Measurements from ENCODE around the gene UBR1. TPM values are rescaled to one million over a fixed set of nuclear protein-coding genes. Genes with fewer than 3 reads are reported as not detected.
"Not testable (repeated sequence)": the region's sequence is repeated elsewhere in the genome, so short reads cannot be mapped to it uniquely, and the experiment has no call there.

Gene UBR1
- total RNA-seq, 4 donors from 2014 or later: 21.3 to 40.7 (median 28.7) TPM

GRCh38 chr15:43134157-43134635, 28.4 kb upstream of the UBR1 start:
- H3K27me3 ChIP-seq: no peaks in the 10 kb centered on the region
- peaks cover 24 to 39% (median 33%) of the 10 kb centered on the region in 4 donors for H3K36me3 ChIP-seq
- no peak for TF ChIP-seq EP300 (IDR thresholded peaks at IDR 0.05)
- no peak for TF ChIP-seq POLR2AphosphoS5 (IDR thresholded peaks at IDR 0.05)
- TF ChIP-seq CTCF (IDR thresholded peaks at IDR 0.05): no peak
- no peak for TF ChIP-seq POLR2A (IDR thresholded peaks at IDR 0.05; ENCODE audit: low read depth)
- H3K9me3 ChIP-seq: no peaks in the 10 kb centered on the region
- H3K4me3 ChIP-seq: peak overlapping the region; percentile 74 to 97 (median 82)
- WGBS: 15% methylated on average over 11 of the region's 12 CpGs
- peaks cover 10 to 26% (median 22%) of the 10 kb centered on the region in 4 donors for H3K4me1 ChIP-seq
- peak overlapping the region; percentile 85 to 93 (median 85) for H3K27ac ChIP-seq (replicated peaks in 1 of 4)
- no peak for DNase-seq (ENCODE audit: extremely low spot score)
- intact Hi-C loops (cut with DNase I): loop anchor here (10.0 kb wide), 1 partner anchor 51 kb away; the partner anchor contains the start of gene CCNDBP1

GRCh38 chr15:43133430-43134156, 27.8 kb upstream of the UBR1 start, which contains the start of gene TMEM62:
Gene TMEM62, plus strand, starts transcription at chr15:43133586. Its CDS starts 217 bp downstream, at chr15:43133803.
- Histone ChIP-seq H3K27ac (replicated peaks in 1 of 4) (peak within 1 kb of the TSS; percentile 85 to 93 (median 85)), H3K36me3 (peaks cover 18 to 33% (median 27%) of the 10 kb centered on the region in 4 donors), H3K4me1 (peaks cover 10 to 26% (median 22%) of the 10 kb centered on the region in 4 donors), H3K27me3 (no peaks in the 10 kb centered on the region), H3K4me3 (peak within 1 kb of the TSS; percentile 74 to 97 (median 82)), H3K9me3 (no peaks in the 10 kb centered on the region)
- intact Hi-C loops (cut with DNase I): loop anchor here (10.0 kb wide), 1 partner anchor 51 kb away; the partner anchor contains the start of gene CCNDBP1
- 0% methylated on average over 9 of the region's 66 CpGs for WGBS
- peak; percentile 93 for DNase-seq (ENCODE audit: extremely low spot score)
- TF ChIP-seq POLR2AphosphoS5 (IDR thresholded peaks at IDR 0.05) (peak; percentile 78 to 87), POLR2A (IDR thresholded peaks at IDR 0.05; ENCODE audit: low read depth) (peak; percentile 39), CTCF (IDR thresholded peaks at IDR 0.05) (peak in 1 of 3 experiments; percentile 9), EP300 (IDR thresholded peaks at IDR 0.05) (no peak)

GRCh38 chr15:43132830-43133429, 27.1 kb upstream of the UBR1 start:
- H3K9me3 ChIP-seq: no peaks in the 10 kb centered on the region
- peak overlapping the region; percentile 85 to 93 (median 85) for H3K27ac ChIP-seq (replicated peaks in 1 of 4)
- intact Hi-C loops (cut with DNase I): loop anchor here (10.0 kb wide), 1 partner anchor 52 kb away; the partner anchor contains the start of gene CCNDBP1
- TF ChIP-seq EP300 (IDR thresholded peaks at IDR 0.05): no peak
- TF ChIP-seq CTCF (IDR thresholded peaks at IDR 0.05): no peak
- TF ChIP-seq POLR2AphosphoS5 (IDR thresholded peaks at IDR 0.05): no peak
- TF ChIP-seq POLR2A (IDR thresholded peaks at IDR 0.05; ENCODE audit: low read depth): no peak
- 38% methylated on average over 20 of the region's 20 CpGs for WGBS
- peak overlapping the region; percentile 74 to 97 (median 82) for H3K4me3 ChIP-seq
- H3K27me3 ChIP-seq: no peaks in the 10 kb centered on the region
- peaks cover 10 to 26% (median 22%) of the 10 kb centered on the region in 4 donors for H3K4me1 ChIP-seq
- peaks cover 12 to 26% (median 20%) of the 10 kb centered on the region in 4 donors for H3K36me3 ChIP-seq
- DNase-seq (ENCODE audit: extremely low spot score): no peak

- Histone ChIP-seq H3K9me3 (no peaks in the 10 kb centered on the region), H3K4me3 (no peak overlapping the region), H3K36me3 (no peaks in the 10 kb centered on the region), H3K4me1 (peaks cover 5 to 11% (median 7%) of the 10 kb centered on the region in 4 donors), H3K27ac (replicated peaks in 1 of 4) (no peak overlapping the region), H3K27me3 (no peaks in the 10 kb centered on the region)
- intact Hi-C loops (cut with DNase I): no loop called here
- no peak for TF ChIP-seq POLR2A (IDR thresholded peaks at IDR 0.05; ENCODE audit: low read depth)
- TF ChIP-seq EP300 (IDR thresholded peaks at IDR 0.05): no peak
- TF ChIP-seq POLR2AphosphoS5 (IDR thresholded peaks at IDR 0.05): no peak
- TF ChIP-seq CTCF (IDR thresholded peaks at IDR 0.05): no peak
- no peak for DNase-seq (ENCODE audit: extremely low spot score)
- WGBS: 89% methylated on average over 4 of the region's 4 CpGs
These were observed 23.1 kb upstream of the UBR1 start for GRCh38 chr15:43128980-43129335.

GRCh38 chr15:43128174-43128979, 22.5 kb upstream of the UBR1 start:
- 85% methylated on average over 10 of the region's 10 CpGs for WGBS
- DNase-seq (ENCODE audit: extremely low spot score); H3K36me3 ChIP-seq; intact Hi-C loops (cut with DNase I); H3K9me3 ChIP-seq; H3K4me3 ChIP-seq; H3K4me1 ChIP-seq; H3K27ac ChIP-seq (replicated peaks in 1 of 4); H3K27me3 ChIP-seq: not testable (repeated sequence)
